T-helper 1 cell treated with Interleukin-12 subunit alpha and Interleukin-12 subunit beta and Interleukin-4 antibody, amounts not matched to agents 30 μg/mL and 1 μg/mL, for 36 hours (primary cell): Measurements from ENCODE around the gene RAPGEF2.

Source experiments
- H3K27ac Mint-ChIP-seq: one replicate; pipeline ENCODE4 v1.8.0; 2021; ENCODE audit warnings: mild to moderate bottlenecking, mixed read lengths
- H3K27me3 Mint-ChIP-seq: one replicate; pipeline ENCODE4 v1.8.0; 2021; ENCODE audit warnings: low read depth, mixed read lengths
- H3K36me3 Mint-ChIP-seq: one replicate; pipeline ENCODE4 v1.8.0; 2021; ENCODE audit warnings: low read depth, mixed read lengths
- H3K4me1 Mint-ChIP-seq: one replicate; pipeline ENCODE4 v1.8.0; 2021; ENCODE audit warnings: low read depth, mixed read lengths
- H3K4me3 Mint-ChIP-seq: one replicate; pipeline ENCODE4 v1.8.0; 2021; ENCODE audit warnings: mild to moderate bottlenecking, moderate library complexity, mixed read lengths
- H3K9me3 Mint-ChIP-seq: one replicate; pipeline ENCODE4 v1.8.0; 2021; ENCODE audit warnings: mixed read lengths

The RAPGEF2 gene

GRCh38 chr4:159138436-159138835 lies 35.6 kb downstream of the RAPGEF2 start:
- H3K36me3 Mint-ChIP-seq: no peaks in the 10 kb centered on the region
- no peaks in the 10 kb centered on the region for H3K27me3 Mint-ChIP-seq
- H3K4me3 Mint-ChIP-seq: no peak overlapping the region
- no peak overlapping the region for H3K27ac Mint-ChIP-seq
- no peaks in the 10 kb centered on the region for H3K9me3 Mint-ChIP-seq
- peaks cover 7% of the 10 kb centered on the region for H3K4me1 Mint-ChIP-seq

- H3K27me3 Mint-ChIP-seq: no peaks in the 10 kb centered on the region
- no peaks in the 10 kb centered on the region for H3K36me3 Mint-ChIP-seq
- H3K9me3 Mint-ChIP-seq: no peaks in the 10 kb centered on the region
- no peak overlapping the region for H3K4me3 Mint-ChIP-seq
- H3K4me1 Mint-ChIP-seq: peaks cover 9% of the 10 kb centered on the region
- H3K27ac Mint-ChIP-seq: no peak overlapping the region
Measured at GRCh38 chr4:159141193-159141592, 38.3 kb downstream of the RAPGEF2 start.

- no peaks in the 10 kb centered on the region for H3K36me3 Mint-ChIP-seq
- H3K9me3 Mint-ChIP-seq: no peaks in the 10 kb centered on the region
- peaks cover 8% of the 10 kb centered on the region for H3K4me1 Mint-ChIP-seq
- no peak overlapping the region for H3K27ac Mint-ChIP-seq
- no peak overlapping the region for H3K4me3 Mint-ChIP-seq
- no peaks in the 10 kb centered on the region for H3K27me3 Mint-ChIP-seq
Measured at GRCh38 chr4:159142241-159142640, 39.4 kb downstream of the RAPGEF2 start.

- H3K4me1 Mint-ChIP-seq: peaks cover 4% of the 10 kb centered on the region
- no peak overlapping the region for H3K27ac Mint-ChIP-seq
- H3K36me3 Mint-ChIP-seq: no peaks in the 10 kb centered on the region
- no peak overlapping the region for H3K4me3 Mint-ChIP-seq
- no peaks in the 10 kb centered on the region for H3K9me3 Mint-ChIP-seq
- no peaks in the 10 kb centered on the region for H3K27me3 Mint-ChIP-seq
Measured at GRCh38 chr4:159142681-159143384, 40.0 kb downstream of the RAPGEF2 start.

- no peaks in the 10 kb centered on the region for H3K27me3 Mint-ChIP-seq
- peaks cover 2% of the 10 kb centered on the region for H3K4me1 Mint-ChIP-seq
- no peak overlapping the region for H3K27ac Mint-ChIP-seq
- no peak overlapping the region for H3K4me3 Mint-ChIP-seq
- no peaks in the 10 kb centered on the region for H3K9me3 Mint-ChIP-seq
- H3K36me3 Mint-ChIP-seq: no peaks in the 10 kb centered on the region
Measured at GRCh38 chr4:159143687-159144086, 40.8 kb downstream of the RAPGEF2 start.

GRCh38 chr4:159144112-159144694 lies 41.3 kb downstream of the RAPGEF2 start:
- Mint-ChIP-seq H3K9me3 (no peaks in the 10 kb centered on the region), H3K27ac (no peak overlapping the region), H3K36me3 (no peaks in the 10 kb centered on the region), H3K4me3 (no peak overlapping the region), H3K4me1 (peaks cover 2% of the 10 kb centered on the region), H3K27me3 (no peaks in the 10 kb centered on the region)

GRCh38 chr4:159145318-159145991 lies 42.6 kb downstream of the RAPGEF2 start:
- no peak overlapping the region for H3K27ac Mint-ChIP-seq
- H3K9me3 Mint-ChIP-seq: no peaks in the 10 kb centered on the region
- H3K4me1 Mint-ChIP-seq: peaks cover 2% of the 10 kb centered on the region
- no peaks in the 10 kb centered on the region for H3K36me3 Mint-ChIP-seq
- H3K27me3 Mint-ChIP-seq: no peaks in the 10 kb centered on the region
- no peak overlapping the region for H3K4me3 Mint-ChIP-seq

- no peaks in the 10 kb centered on the region for H3K27me3 Mint-ChIP-seq
- H3K4me3 Mint-ChIP-seq: no peak overlapping the region
- no peaks in the 10 kb centered on the region for H3K36me3 Mint-ChIP-seq
- H3K9me3 Mint-ChIP-seq: no peaks in the 10 kb centered on the region
- H3K27ac Mint-ChIP-seq: no peak overlapping the region
- peaks cover 5% of the 10 kb centered on the region for H3K4me1 Mint-ChIP-seq
Measured at GRCh38 chr4:159145992-159146330, 43.1 kb downstream of the RAPGEF2 start.

- H3K36me3 Mint-ChIP-seq: no peaks in the 10 kb centered on the region
- no peak overlapping the region for H3K4me3 Mint-ChIP-seq
- H3K9me3 Mint-ChIP-seq: no peaks in the 10 kb centered on the region
- no peak overlapping the region for H3K27ac Mint-ChIP-seq
- peaks cover 5% of the 10 kb centered on the region for H3K4me1 Mint-ChIP-seq
- no peaks in the 10 kb centered on the region for H3K27me3 Mint-ChIP-seq
Measured at GRCh38 chr4:159146488-159146887, 43.6 kb downstream of the RAPGEF2 start.

GRCh38 chr4:159148441-159148840 lies 45.6 kb downstream of the RAPGEF2 start:
- H3K9me3 Mint-ChIP-seq: no peaks in the 10 kb centered on the region
- no peaks in the 10 kb centered on the region for H3K27me3 Mint-ChIP-seq
- no peak overlapping the region for H3K27ac Mint-ChIP-seq
- no peaks in the 10 kb centered on the region for H3K36me3 Mint-ChIP-seq
- peaks cover 5% of the 10 kb centered on the region for H3K4me1 Mint-ChIP-seq
- no peak overlapping the region for H3K4me3 Mint-ChIP-seq

GRCh38 chr4:159149666-159150065 lies 46.8 kb downstream of the RAPGEF2 start:
- H3K9me3 Mint-ChIP-seq: no peaks in the 10 kb centered on the region
- no peak overlapping the region for H3K4me3 Mint-ChIP-seq
- H3K36me3 Mint-ChIP-seq: no peaks in the 10 kb centered on the region
- H3K27ac Mint-ChIP-seq: no peak overlapping the region
- no peaks in the 10 kb centered on the region for H3K27me3 Mint-ChIP-seq
- peaks cover 5% of the 10 kb centered on the region for H3K4me1 Mint-ChIP-seq

GRCh38 chr4:159150396-159150795 lies 47.5 kb downstream of the RAPGEF2 start:
- Mint-ChIP-seq H3K4me3 (no peak overlapping the region), H3K36me3 (no peaks in the 10 kb centered on the region), H3K9me3 (no peaks in the 10 kb centered on the region), H3K4me1 (peaks cover 5% of the 10 kb centered on the region), H3K27me3 (no peaks in the 10 kb centered on the region), H3K27ac (no peak overlapping the region)

GRCh38 chr4:159150821-159151390 lies 48.0 kb downstream of the RAPGEF2 start:
- H3K9me3 Mint-ChIP-seq: no peaks in the 10 kb centered on the region
- no peak overlapping the region for H3K27ac Mint-ChIP-seq
- no peaks in the 10 kb centered on the region for H3K36me3 Mint-ChIP-seq
- no peak overlapping the region for H3K4me3 Mint-ChIP-seq
- H3K4me1 Mint-ChIP-seq: peaks cover 3% of the 10 kb centered on the region
- no peaks in the 10 kb centered on the region for H3K27me3 Mint-ChIP-seq

GRCh38 chr4:159151689-159152088 lies 48.8 kb downstream of the RAPGEF2 start:
- Mint-ChIP-seq H3K4me3 (no peak overlapping the region), H3K9me3 (no peaks in the 10 kb centered on the region), H3K27ac (no peak overlapping the region), H3K36me3 (no peaks in the 10 kb centered on the region), H3K27me3 (no peaks in the 10 kb centered on the region), H3K4me1 (peaks cover 3% of the 10 kb centered on the region)

- Mint-ChIP-seq H3K36me3 (no peaks in the 10 kb centered on the region), H3K27me3 (no peaks in the 10 kb centered on the region), H3K9me3 (no peaks in the 10 kb centered on the region), H3K4me1 (peaks cover 4% of the 10 kb centered on the region), H3K4me3 (no peak overlapping the region), H3K27ac (no peak overlapping the region)
Measured at GRCh38 chr4:159152181-159152580, 49.3 kb downstream of the RAPGEF2 start.
